ENCODE measurements around the gene GPC2.

- TF ChIP-seq EZH2phosphoT487 (IDR thresholded peaks at IDR 0.05; ENCODE audit: insufficient read depth, low read depth), result no peak
- TF ChIP-seq EZH2 (IDR thresholded peaks at IDR 0.05; ENCODE audit: insufficient read depth, poor library complexity, severe bottlenecking), result no peak
These were observed 55.1 kb downstream of the GPC2 start for GRCh38 chr7:100122067-100122466.

Measured in GM23248 (cell line).